Endothelial cell of umbilical vein (primary cell): ENCODE measurements around the gene TTLL12. TPM values are rescaled to one million over a fixed set of nuclear protein-coding genes. Genes with fewer than 3 reads are reported as not detected.

ENCODE experiments used
- BruUV-seq: library from RNA; stranded (reverse); fragments of 400-500 nt; replicated peaks from 2 replicates; lab custom pipeline; 2021; lab: Mats Ljungman, UMichigan
- CTCF ChIA-PET: fragments of 300-600, 350-600 bp; sonication (Branson Sonifier 250); formaldehyde crosslinking; loops from one replicate; lab custom pipeline; 2021; ENCODE audit warnings: antibody characterized with exemption, inconsistent platforms; lab: Charles Lee
- POLR2A ChIA-PET: fragments of 300-600, 350-600 bp; sonication (Branson Sonifier 250); formaldehyde crosslinking; loops from one replicate; lab custom pipeline; 2021; ENCODE audit warnings: antibody characterized with exemption, inconsistent platforms; lab: Charles Lee
- DNase-seq: peaks from one replicate; pipeline ENCODE4 v3.0.0-alpha.2; 2011; ENCODE audit warnings: low read depth, low spot score
- FAIRE-seq: peaks from 2 replicates; lab custom pipeline; 2011; peaks lifted over from hg19 to GRCh38; lab: Jason Lieb, UNC
- H2AFZ ChIP-seq: 2 replicates; pipeline ENCODE4 v1.6.0; 2012; ENCODE audit warnings: low read depth, low read length, control low read depth, inconsistent platforms
- H3K27ac ChIP-seq: 2 replicates; pipeline ENCODE4 v1.5.1; 2011; ENCODE audit warnings: low read depth, mild to moderate bottlenecking, control low read depth, low read length, moderate library complexity; ENCODE audit not compliant: insufficient read depth
- H3K27me3 ChIP-seq, 2 experiments: 2 replicates each; pipeline versions ENCODE4 v1.6.0 to v1.6.1; 2011; ENCODE audit warnings: low read length in 2 of 2, mixed read lengths in 1 of 2; ENCODE audit not compliant: control insufficient read depth in 2 of 2, insufficient read depth in 2 of 2
- H3K36me3 ChIP-seq, 2 experiments: 2 replicates in 1 of 2; 3 replicates in 1 of 2; pipeline ENCODE4 v1.5.1; 2011; ENCODE audit warnings: low read length in 2 of 2, mild to moderate bottlenecking in 1 of 2, moderate library complexity in 1 of 2; ENCODE audit not compliant: control insufficient read depth in 2 of 2, insufficient read depth in 2 of 2; ENCODE audit errors: extremely low read depth in 1 of 2
- H3K4me1 ChIP-seq: 3 replicates; pipeline ENCODE4 v1.5.1; 2011; ENCODE audit warnings: mild to moderate bottlenecking, low read length; ENCODE audit not compliant: control insufficient read depth, insufficient read depth; ENCODE audit errors: extremely low read depth
- H3K4me2 ChIP-seq: 2 replicates; pipeline ENCODE4 v1.6.1; 2011; ENCODE audit warnings: low read length, control low read depth, mixed read lengths; ENCODE audit not compliant: insufficient read depth
- H3K4me3 ChIP-seq, 3 experiments: fragments of 200-600 bp in 1 of 3; sonication (generic), shearing (Covaris generic) in 1 of 3; replicated peaks in 1 of 3; 2 replicates each; pipeline ENCODE4 v1.5.1; 2011 to 2016; ENCODE audit warnings: control low read depth in 3 of 3, low read length in 3 of 3, mild to moderate bottlenecking in 2 of 3, inconsistent platforms in 1 of 3, low read depth in 1 of 3, moderate library complexity in 1 of 3; ENCODE audit not compliant: insufficient read depth in 1 of 3
- H3K79me2 ChIP-seq: 2 replicates; pipeline ENCODE4 v1.6.0; 2012; ENCODE audit warnings: low read length, inconsistent platforms; ENCODE audit not compliant: control insufficient read depth, insufficient read depth
- H3K9ac ChIP-seq: replicated peaks from 2 replicates; pipeline ENCODE3; 2011; ENCODE audit warnings: low read length, control low read depth; ENCODE audit not compliant: insufficient read depth; ENCODE audit errors: extremely low read depth
- H3K9me1 ChIP-seq: replicated peaks from 3 replicates; pipeline ENCODE4 v1.6.0; 2011; ENCODE audit warnings: mild to moderate bottlenecking, low read length; ENCODE audit not compliant: control insufficient read depth, insufficient read depth; ENCODE audit errors: extremely low read depth
- H3K9me3 ChIP-seq: replicated peaks from 2 replicates; pipeline ENCODE4 v1.5.1; 2012; ENCODE audit warnings: low read length, inconsistent platforms; ENCODE audit not compliant: control insufficient read depth, insufficient read depth
- H4K20me1 ChIP-seq: replicated peaks from 2 replicates; pipeline ENCODE3; 2011; ENCODE audit warnings: mild to moderate bottlenecking, low read length; ENCODE audit not compliant: control insufficient read depth, insufficient read depth; ENCODE audit errors: extremely low read depth
- CTCF ChIP-seq, 2 donors: IDR thresholded peaks; 1 replicate in 1 of 2; 2 replicates in 1 of 2; pipeline ENCODE4 v1.5.1; 2011; ENCODE audit warnings: low read length in 2 of 2, mild to moderate bottlenecking in 2 of 2, moderate library complexity in 2 of 2, control low read depth in 1 of 2, inconsistent platforms in 1 of 2, low read depth in 1 of 2; ENCODE audit not compliant: insufficient read depth in 1 of 2; ENCODE audit errors: extremely low read depth in 1 of 2
- EZH2 ChIP-seq: IDR thresholded peaks from 2 replicates; pipeline ENCODE4 v1.6.1; 2012; ENCODE audit warnings: borderline replicate concordance, low read depth, mild to moderate bottlenecking, moderate library complexity, low read length, inconsistent platforms; ENCODE audit not compliant: severe bottlenecking
- FOS ChIP-seq: IDR thresholded peaks from 2 replicates; pipeline ENCODE4 v1.6.1; 2011; ENCODE audit warnings: mild to moderate bottlenecking, low read length, moderate library complexity, borderline replicate concordance; ENCODE audit not compliant: insufficient read depth
- GATA2 ChIP-seq: IDR thresholded peaks from 2 replicates; pipeline ENCODE4 v1.7.0; 2011; ENCODE audit warnings: low read depth, mild to moderate bottlenecking, moderate library complexity, mixed read lengths, low read length; ENCODE audit not compliant: insufficient read length, insufficient read depth
- JUN ChIP-seq: IDR thresholded peaks from 2 replicates; pipeline ENCODE4 v1.6.1; 2011; ENCODE audit warnings: borderline replicate concordance, low read depth; ENCODE audit not compliant: insufficient read length, insufficient read depth
- MAX ChIP-seq: IDR thresholded peaks from 2 replicates; pipeline ENCODE4 v1.6.1; 2011; ENCODE audit not compliant: insufficient read depth, insufficient read length
- MYC ChIP-seq: IDR thresholded peaks from one replicate; pipeline ENCODE4 v1.6.1; 2011; ENCODE audit warnings: mild to moderate bottlenecking, low read depth, low read length
- POLR2A ChIP-seq: IDR thresholded peaks from 2 replicates; pipeline ENCODE4 v1.6.1; 2012; ENCODE audit warnings: low read depth, mild to moderate bottlenecking, control low read depth, low read length
- POLR2AphosphoS5 ChIP-seq: IDR thresholded peaks from 2 replicates; pipeline ENCODE4 v1.6.1; 2012; ENCODE audit warnings: low read depth, mild to moderate bottlenecking, control low read depth, low read length, moderate library complexity; ENCODE audit not compliant: insufficient read depth
- dilution Hi-C: fragments of 300-500 bp; cut with MboI; formaldehyde crosslinking; loops from one replicate; pipeline ENCODE4 v1.15.0; 2019; ENCODE audit warnings: low sequenced_read_pairs; ENCODE audit not compliant: extremely low pct_ligation_motif_present
- intact Hi-C: fragments of 100-400 bp; cut with micrococcal nuclease; formaldehyde crosslinking; loops from one replicate; pipeline ENCODE4 v1.10.0; 2022
- polyA plus RNA-seq, 4 experiments: library from polyadenylated mRNA; depleted of rRNA in 3 of 4; stranded (reverse) in 3 of 4; unstranded in 1 of 4; fragments of >200 nt; gene quantifications; 2 replicates each; pipeline versions ENCODE4 v1.2.1 to v1.2.3, GENCODE V29; 2011 to 2012; ENCODE audit warnings: missing spikeins in 1 of 4
- total RNA-seq: library from RNA; stranded (reverse); gene quantifications from 2 replicates; pipeline ENCODE4 v1.2.3, GENCODE V29; 2021

The TTLL12 gene
- total and polyA plus RNA-seq, 2 donors (not counting 3 experiments of a cell fraction or from before 2014, with no cell fraction given): 26.2 to 36.5 TPM

GRCh38 chr22:43200031-43200430, 13.1 kb upstream of the TTLL12 start:
- TF ChIP-seq FOS (no peak), POLR2A (no peak), CTCF (IDR thresholded peaks at IDR 0.05; ENCODE audit: extremely low read depth in 1 of 2, insufficient read depth in 1 of 2, low read depth in 1 of 2, low read length in 2 of 2) (no peak), GATA2 (no peak), MAX (no peak), MYC (no peak), JUN (no peak), EZH2 (no peak), POLR2AphosphoS5 (no peak)
- CTCF ChIA-PET: interaction anchor here (1.8 kb wide), 1 partner anchor 13 kb away, joined by 7 read pairs; the partner anchor contains the start of gene TTLL12

More at GRCh38 chr22:43200031-43200430, 13.1 kb upstream of the TTLL12 start:
- peaks cover 4 to 8% of the 10 kb centered on the region in 2 experiments for H3K27me3 ChIP-seq
- H3K9me1 ChIP-seq: no peaks in the 10 kb centered on the region
- no peak for DNase-seq
- POLR2A ChIA-PET: no interaction called here
- no peak overlapping the region for H3K9ac ChIP-seq
- no peak overlapping the region for H3K27ac ChIP-seq
- H3K36me3 ChIP-seq: no peaks in the 10 kb centered on the region
- H3K79me2 ChIP-seq: no peaks in the 10 kb centered on the region
- H4K20me1 ChIP-seq: no peaks in the 10 kb centered on the region
- H2AFZ ChIP-seq: no peak overlapping the region
- intact Hi-C loops (no loop called here), dilution Hi-C loops (no loop called here)
- no peaks in the 10 kb centered on the region for H3K4me1 ChIP-seq
- H3K9me3 ChIP-seq: no peaks in the 10 kb centered on the region
- no peak for FAIRE-seq
- no peak overlapping the region for H3K4me2 ChIP-seq
- H3K4me3 ChIP-seq: no peak overlapping the region
- no TSS peak for BruUV-seq
